K562 (cell line): ENCODE results near the gene FCRL6. TPM values are rescaled to one million over a fixed set of nuclear protein-coding genes. Genes with fewer than 3 reads are reported as not detected.

ENCODE experiments used
- ATAC-seq: fragments of 200-7000 bp; cut with Tn5 transposase; 3 replicates; pipeline ENCODE4 v1.9.1; 2020; ENCODE audit warnings: moderate library complexity
- BruUV-seq: library from RNA; stranded (reverse); fragments of 400-500 nt; replicated peaks from 2 replicates; lab custom pipeline; 2021; lab: Mats Ljungman, UMichigan
- CTCF ChIA-PET: fragments of 300-600 bp; formaldehyde crosslinking; extraction: SDS; loops from one replicate; lab custom pipeline; 2021; ENCODE audit warnings: low intra/inter-chr PET ratio; lab: Yijun Ruan, JAX
- POLR2A ChIA-PET: fragments of 300-600, 350-650 bp; sonication (Branson Sonifier 250); formaldehyde crosslinking; extraction: SDS; loops from one replicate; lab custom pipeline; 2021; ENCODE audit warnings: antibody characterized with exemption, inconsistent platforms; lab: Yijun Ruan, JAX
- DNase-seq, 4 experiments: peaks; one replicate each; pipeline versions ENCODE4 v3.0.0 to v3.0.0-alpha.2; 2011 to 2018; ENCODE audit warnings: low spot score in 3 of 4, mixed read lengths in 3 of 4; ENCODE audit errors: extremely low read depth in 1 of 4
- FAIRE-seq: peaks from 2 replicates; lab custom pipeline; 2011; peaks lifted over from hg19 to GRCh38; lab: Jason Lieb, UNC
- H2AFZ ChIP-seq: 2 replicates; pipeline ENCODE4 v1.6.0; 2011; ENCODE audit warnings: low read depth, low read length, control low read depth, inconsistent platforms
- H3K27ac ChIP-seq: fragments of 200-600 bp; 3 replicates; pipeline ENCODE4 v1.8.0; 2011; ENCODE audit warnings: low read depth, mild to moderate bottlenecking, control low read depth, inconsistent platforms, low read length, moderate library complexity, mixed read lengths; ENCODE audit errors: extremely low read depth
- H3K27me3 ChIP-seq, 2 experiments: fragments of 300-600 bp in 1 of 2; 2 replicates in 1 of 2; 3 replicates in 1 of 2; pipeline versions ENCODE4 v1.6.0 to v1.8.0; 2011; ENCODE audit warnings: inconsistent platforms in 2 of 2, low read length in 2 of 2, mild to moderate bottlenecking in 1 of 2, mixed read lengths in 1 of 2, moderate library complexity in 1 of 2; ENCODE audit not compliant: control insufficient read depth in 2 of 2, insufficient read depth in 2 of 2
- H3K36me3 ChIP-seq: fragments of 300-600 bp; 3 replicates; pipeline ENCODE4 v1.8.0; 2011; ENCODE audit warnings: mild to moderate bottlenecking, low read length, inconsistent platforms; ENCODE audit not compliant: control insufficient read depth, insufficient read depth
- H3K4me1 ChIP-seq, 2 experiments: fragments of 200-600 bp in 1 of 2; replicated peaks in 1 of 2; 2 replicates in 1 of 2; 3 replicates in 1 of 2; pipeline versions ENCODE4 v1.5.1 to v1.8.0; 2011; ENCODE audit warnings: inconsistent platforms in 2 of 2, low read length in 2 of 2, mild to moderate bottlenecking in 1 of 2, mixed read lengths in 1 of 2, moderate library complexity in 1 of 2; ENCODE audit not compliant: control insufficient read depth in 2 of 2, insufficient read depth in 2 of 2
- H3K4me2 ChIP-seq: 2 replicates; pipeline ENCODE4 v1.6.1; 2011; ENCODE audit warnings: low read length, control low read depth, inconsistent platforms, mixed read lengths; ENCODE audit not compliant: insufficient read depth
- H3K4me3 ChIP-seq: fragments of 200-600 bp; sonication (generic), shearing (Covaris generic); 2 replicates; pipeline ENCODE4 v1.5.1; 2016; ENCODE audit warnings: control low read depth, inconsistent platforms
- H3K79me2 ChIP-seq: fragments of 200-600 bp; 3 replicates; pipeline ENCODE4 v1.8.0; 2011; ENCODE audit warnings: low read length, inconsistent platforms; ENCODE audit not compliant: control insufficient read depth, insufficient read depth
- H3K9ac ChIP-seq, 2 experiments: 2 replicates each; pipeline versions ENCODE4 v1.6.0 to v1.6.1; 2011; ENCODE audit warnings: low read depth in 2 of 2, low read length in 2 of 2, control low read depth in 1 of 2, inconsistent platforms in 1 of 2, mild to moderate bottlenecking in 1 of 2, mixed read lengths in 1 of 2; ENCODE audit not compliant: insufficient read depth in 1 of 2
- H3K9me1 ChIP-seq: one replicate; pipeline ENCODE4 v1.6.0; 2011; ENCODE audit warnings: inconsistent platforms, mild to moderate bottlenecking, low read length, moderate library complexity; ENCODE audit not compliant: control insufficient read depth, insufficient read depth
- H3K9me3 ChIP-seq: replicated peaks from 2 replicates; pipeline ENCODE4 v1.5.1; 2011; ENCODE audit warnings: low read depth, low read length, inconsistent platforms; ENCODE audit not compliant: control insufficient read depth, insufficient read depth
- H4K20me1 ChIP-seq: replicated peaks from 2 replicates; pipeline ENCODE4 v1.6.1; 2011; ENCODE audit warnings: low read length, inconsistent platforms, mixed read lengths; ENCODE audit not compliant: control insufficient read depth, insufficient read depth
- HDAC8 ChIP-seq: fragments of 450-650 bp; IDR thresholded peaks from 2 replicates; pipeline ENCODE4 v1.6.1; 2016; ENCODE audit warnings: mild to moderate bottlenecking, missing genetic modification characterization, moderate library complexity, missing compliant biosample characterization
- ID3 ChIP-seq, 2 experiments: fragments of 250-450 bp in 1 of 2; fragments of 450-650 bp in 1 of 2; sonication (Bioruptor Pico) in 1 of 2; IDR thresholded peaks; 2 replicates each; pipeline versions ENCODE4 v1.6.1 to v1.8.0; 2016 to 2021; ENCODE audit warnings: mild to moderate bottlenecking in 2 of 2, moderate library complexity in 2 of 2, missing compliant biosample characterization in 1 of 2, missing genetic modification characterization in 1 of 2
- KDM4B ChIP-seq, 2 experiments: fragments of 450-650 bp in 1 of 2; sonication (generic) in 1 of 2; IDR thresholded peaks; 2 replicates each; pipeline ENCODE4 v1.6.1; 2016 to 2017; ENCODE audit warnings: borderline replicate concordance in 2 of 2, antibody characterized with exemption in 1 of 2, low read depth in 1 of 2, mild to moderate bottlenecking in 1 of 2
- KLF1 ChIP-seq: fragments of 450-650 bp; IDR thresholded peaks from 2 replicates; pipeline ENCODE4 v1.6.1; 2016; ENCODE audit warnings: missing genetic modification characterization, missing compliant biosample characterization
- NFATC3 ChIP-seq: fragments of 450-650 bp; IDR thresholded peaks from 2 replicates; pipeline ENCODE4 v1.6.1; 2017; ENCODE audit warnings: mild to moderate bottlenecking
- PHTF2 ChIP-seq: fragments of 250-450 bp; sonication (Bioruptor Pico); IDR thresholded peaks from 2 replicates; pipeline ENCODE4 v1.5.0; 2021; ENCODE audit warnings: mild to moderate bottlenecking
- SMAD3 ChIP-seq: fragments of 450-650 bp; formaldehyde crosslinking; conservative IDR thresholded peaks from 2 replicates; pipeline ENCODE4 v1.4.0; 2020; ENCODE audit warnings: mild to moderate bottlenecking
- SMARCA5 ChIP-seq: fragments of 450-650 bp; IDR thresholded peaks from 2 replicates; pipeline ENCODE4 v1.6.1; 2016
- UBTF ChIP-seq, 2 experiments: IDR thresholded peaks; 2 replicates each; pipeline ENCODE4 v1.6.1; 2012; ENCODE audit warnings: improper control_type of control experiment in 2 of 2, low read depth in 2 of 2, low read length in 2 of 2, borderline replicate concordance in 1 of 2
- WGBS: fragments of 100-300 bp; shearing (Covaris generic); methylation state at CpG from one replicate; pipeline ENCODE4 v1.1.6; 2016; ENCODE audit warnings: low coverage, mixed read lengths; ENCODE audit not compliant: insufficient coverage; ENCODE audit errors: missing lambda C conversion rate; 5-methylcytosine and 5-hydroxymethylcytosine counted together
- in situ Hi-C: fragments of 300-500 bp; cut with MboI; formaldehyde crosslinking; loops from 4 replicates; pipeline ENCODE4 v1.15.0; 2018; ENCODE audit warnings: inconsistent platforms, mixed read lengths
- intact Hi-C: fragments of 100-400 bp; cut with micrococcal nuclease; formaldehyde crosslinking; loops from 2 replicates; pipeline ENCODE4 v1.14.2; 2022
- polyA plus RNA-seq, 8 experiments: library from polyadenylated mRNA; depleted of rRNA in 4 of 8; stranded (reverse) in 5 of 8; unstranded in 3 of 8; fragments of >200 nt; fragmentation: Nextera tagmentation in 2 of 8; fragmentation: Illumina TruSeq in 1 of 8; extraction: Ambion mirVana in 2 of 8; extraction: Trizol in 1 of 8; gene quantifications; 2 replicates each; pipeline versions ENCODE4 v1.2.1 to v1.2.3, GENCODE V29; 2011 to 2014; ENCODE audit warnings: inconsistent platforms in 1 of 8, missing spikeins in 1 of 8
- total RNA-seq, 7 experiments: library from RNA; depleted of rRNA in 6 of 7; stranded (reverse); fragments of >200 nt in 6 of 7; fragmentation: Illumina TruSeq in 2 of 7; extraction: Trizol in 2 of 7; gene quantifications; 2 replicates each; pipeline versions ENCODE4 v1.2.1 to v1.2.3, GENCODE V29; 2011 to 2021; ENCODE audit warnings: low replicate concordance in 1 of 7
- TF ChIP-seq, protein P1 (sequence below): fragments of 450-650 bp; IDR thresholded peaks from one replicate; pipeline ENCODE4 v1.6.1; 2018; ENCODE audit warnings: mild to moderate bottlenecking, moderate library complexity; ENCODE audit not compliant: partially characterized antibody
- TF ChIP-seq, protein P2 (sequence below): sonication (generic); formaldehyde crosslinking; IDR thresholded peaks from 2 replicates; pipeline ENCODE4 v1.8.0; 2022; ENCODE audit warnings: missing genetic modification reagents, mild to moderate bottlenecking, borderline replicate concordance
- TF ChIP-seq, protein P3 (sequence below): fragments of 450-650 bp; IDR thresholded peaks from 2 replicates; pipeline ENCODE4 v1.7.1; 2018; ENCODE audit warnings: mild to moderate bottlenecking, low read depth; ENCODE audit not compliant: partially characterized antibody

The FCRL6 gene
- total and polyA plus RNA-seq, 9 of the 15 experiments (the other 6 are each of a cell fraction or from before 2014, with no cell fraction given) = not detected

GRCh38 chr1:159830722-159831121, 28.6 kb downstream of the FCRL6 start:
- ATAC-seq = no peak
- Histone ChIP-seq H3K4me2 (no peak overlapping the region), H3K9me1 (no peaks in the 10 kb centered on the region), H4K20me1 (no peaks in the 10 kb centered on the region), H2AFZ (no peak overlapping the region), H3K27ac (no peak overlapping the region), H3K79me2 (no peaks in the 10 kb centered on the region), H3K4me1 (peaks cover 0 to 5% of the 10 kb centered on the region in 2 experiments; a peak in 2 of 5 replicates), H3K36me3 (no peaks in the 10 kb centered on the region), H3K4me3 (no peak overlapping the region), H3K9ac (no peak overlapping the region), H3K27me3 (peaks cover 23 to 68% of the 10 kb centered on the region in 2 experiments; a peak in 4 of 5 replicates), H3K9me3 (no peaks in the 10 kb centered on the region)
- BruUV-seq = no TSS peak
- ChIA-PET POLR2A (no interaction called here), CTCF (no interaction called here)
- no peak for FAIRE-seq
- 0% methylated on average over 8 of the region's 8 CpGs for WGBS
- no peak for DNase-seq
- TF ChIP-seq, protein P1, sequence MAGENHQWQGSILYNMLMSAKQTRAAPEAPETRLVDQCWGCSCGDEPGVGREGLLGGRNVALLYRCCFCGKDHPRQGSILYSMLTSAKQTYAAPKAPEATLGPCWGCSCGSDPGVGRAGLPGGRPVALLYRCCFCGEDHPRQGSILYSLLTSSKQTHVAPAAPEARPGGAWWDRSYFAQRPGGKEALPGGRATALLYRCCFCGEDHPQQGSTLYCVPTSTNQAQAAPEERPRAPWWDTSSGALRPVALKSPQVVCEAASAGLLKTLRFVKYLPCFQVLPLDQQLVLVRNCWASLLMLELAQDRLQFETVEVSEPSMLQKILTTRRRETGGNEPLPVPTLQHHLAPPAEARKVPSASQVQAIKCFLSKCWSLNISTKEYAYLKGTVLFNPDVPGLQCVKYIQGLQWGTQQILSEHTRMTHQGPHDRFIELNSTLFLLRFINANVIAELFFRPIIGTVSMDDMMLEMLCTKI = no peak
- no peak for TF ChIP-seq ID3 (CRISPR knock-in tag; IDR thresholded peaks at IDR 0.05)
- no peak for TF ChIP-seq ID3 (tag; IDR thresholded peaks at IDR 0.05)
- no peak for TF ChIP-seq SMAD3 (CRISPR knock-in tag)
- TF ChIP-seq PHTF2 (CRISPR knock-in tag) = no peak
- TF ChIP-seq, protein P2, sequence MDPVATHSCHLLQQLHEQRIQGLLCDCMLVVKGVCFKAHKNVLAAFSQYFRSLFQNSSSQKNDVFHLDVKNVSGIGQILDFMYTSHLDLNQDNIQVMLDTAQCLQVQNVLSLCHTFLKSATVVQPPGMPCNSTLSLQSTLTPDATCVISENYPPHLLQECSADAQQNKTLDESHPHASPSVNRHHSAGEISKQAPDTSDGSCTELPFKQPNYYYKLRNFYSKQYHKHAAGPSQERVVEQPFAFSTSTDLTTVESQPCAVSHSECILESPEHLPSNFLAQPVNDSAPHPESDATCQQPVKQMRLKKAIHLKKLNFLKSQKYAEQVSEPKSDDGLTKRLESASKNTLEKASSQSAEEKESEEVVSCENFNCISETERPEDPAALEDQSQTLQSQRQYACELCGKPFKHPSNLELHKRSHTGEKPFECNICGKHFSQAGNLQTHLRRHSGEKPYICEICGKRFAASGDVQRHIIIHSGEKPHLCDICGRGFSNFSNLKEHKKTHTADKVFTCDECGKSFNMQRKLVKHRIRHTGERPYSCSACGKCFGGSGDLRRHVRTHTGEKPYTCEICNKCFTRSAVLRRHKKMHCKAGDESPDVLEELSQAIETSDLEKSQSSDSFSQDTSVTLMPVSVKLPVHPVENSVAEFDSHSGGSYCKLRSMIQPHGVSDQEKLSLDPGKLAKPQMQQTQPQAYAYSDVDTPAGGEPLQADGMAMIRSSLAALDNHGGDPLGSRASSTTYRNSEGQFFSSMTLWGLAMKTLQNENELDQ = no peak
- TF ChIP-seq SMARCA5 = no peak
- no peak for TF ChIP-seq KDM4B (IDR thresholded peaks at IDR 0.05; ENCODE audit: borderline replicate concordance in 2 of 2, low read depth in 1 of 2)
- no peak for TF ChIP-seq KLF1
- TF ChIP-seq NFATC3 = no peak
- TF ChIP-seq HDAC8 (tag) = no peak
- TF ChIP-seq, protein P3, sequence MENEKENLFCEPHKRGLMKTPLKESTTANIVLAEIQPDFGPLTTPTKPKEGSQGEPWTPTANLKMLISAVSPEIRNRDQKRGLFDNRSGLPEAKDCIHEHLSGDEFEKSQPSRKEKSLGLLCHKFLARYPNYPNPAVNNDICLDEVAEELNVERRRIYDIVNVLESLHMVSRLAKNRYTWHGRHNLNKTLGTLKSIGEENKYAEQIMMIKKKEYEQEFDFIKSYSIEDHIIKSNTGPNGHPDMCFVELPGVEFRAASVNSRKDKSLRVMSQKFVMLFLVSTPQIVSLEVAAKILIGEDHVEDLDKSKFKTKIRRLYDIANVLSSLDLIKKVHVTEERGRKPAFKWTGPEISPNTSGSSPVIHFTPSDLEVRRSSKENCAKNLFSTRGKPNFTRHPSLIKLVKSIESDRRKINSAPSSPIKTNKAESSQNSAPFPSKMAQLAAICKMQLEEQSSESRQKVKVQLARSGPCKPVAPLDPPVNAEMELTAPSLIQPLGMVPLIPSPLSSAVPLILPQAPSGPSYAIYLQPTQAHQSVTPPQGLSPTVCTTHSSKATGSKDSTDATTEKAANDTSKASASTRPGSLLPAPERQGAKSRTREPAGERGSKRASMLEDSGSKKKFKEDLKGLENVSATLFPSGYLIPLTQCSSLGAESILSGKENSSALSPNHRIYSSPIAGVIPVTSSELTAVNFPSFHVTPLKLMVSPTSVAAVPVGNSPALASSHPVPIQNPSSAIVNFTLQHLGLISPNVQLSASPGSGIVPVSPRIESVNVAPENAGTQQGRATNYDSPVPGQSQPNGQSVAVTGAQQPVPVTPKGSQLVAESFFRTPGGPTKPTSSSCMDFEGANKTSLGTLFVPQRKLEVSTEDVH = no peak
- no peak for TF ChIP-seq UBTF (IDR thresholded peaks at IDR 0.05; ENCODE audit: borderline replicate concordance in 1 of 2, low read depth in 2 of 2, low read length in 2 of 2)
- in situ Hi-C loops = no loop called here
- intact Hi-C loops = loop anchor here (10.0 kb wide), 1 partner anchor 94 kb away; the partner anchor contains the start of gene TAGLN2
